Measurements from ENCODE around the gene KLHL33.

KLHL33 gene

GRCh38 chr14:20435582-20436362 is at the start of gene KLHL33:
Gene KLHL33 (minus strand): TSS chr14:20436166. CDS start chr14:20435811, 355 bp downstream.
- Mint-ChIP-seq H3K4me1 (ENCODE audit: low read depth) (peaks cover 19% of the 10 kb centered on the region), H3K27me3 (no peaks in the 10 kb centered on the region), H3K36me3 (ENCODE audit: low read depth) (no peaks in the 10 kb centered on the region), H3K4me3 (no peak within 1 kb of the TSS), H3K9me3 (no peaks in the 10 kb centered on the region), H3K27ac (no peak within 1 kb of the TSS)

- Mint-ChIP-seq H3K27me3 (no peaks in the 10 kb centered on the region), H3K36me3 (ENCODE audit: low read depth) (peaks cover 24% of the 10 kb centered on the region), H3K27ac (no peak overlapping the region), H3K9me3 (no peaks in the 10 kb centered on the region), H3K4me3 (no peak overlapping the region), H3K4me1 (ENCODE audit: low read depth) (peaks cover 22% of the 10 kb centered on the region)
Observed at GRCh38 chr14:20482382-20482781, 46.4 kb upstream of the KLHL33 start.

GRCh38 chr14:20478894-20479293 is 42.9 kb upstream of the KLHL33 start:
- no peaks in the 10 kb centered on the region for H3K9me3 Mint-ChIP-seq
- H3K4me1 Mint-ChIP-seq (ENCODE audit: low read depth), result peaks cover 46% of the 10 kb centered on the region
- H3K27me3 Mint-ChIP-seq, result no peaks in the 10 kb centered on the region
- H3K36me3 Mint-ChIP-seq (ENCODE audit: low read depth), result peaks cover 59% of the 10 kb centered on the region
- peak overlapping the region; percentile 39 for H3K27ac Mint-ChIP-seq
- H3K4me3 Mint-ChIP-seq, result no peak overlapping the region

- peaks cover 57% of the 10 kb centered on the region for H3K4me1 Mint-ChIP-seq (ENCODE audit: low read depth)
- H3K27me3 Mint-ChIP-seq, result no peaks in the 10 kb centered on the region
- H3K27ac Mint-ChIP-seq, result peak overlapping the region; percentile 96
- no peaks in the 10 kb centered on the region for H3K9me3 Mint-ChIP-seq
- H3K4me3 Mint-ChIP-seq, result peak overlapping the region; percentile 27
- H3K36me3 Mint-ChIP-seq (ENCODE audit: low read depth), result peaks cover 74% of the 10 kb centered on the region
Observed at GRCh38 chr14:20477211-20477876, 41.4 kb upstream of the KLHL33 start.

GRCh38 chr14:20476776-20477175 is 40.8 kb upstream of the KLHL33 start:
- Mint-ChIP-seq H3K27ac (peak overlapping the region; percentile 96), H3K27me3 (no peaks in the 10 kb centered on the region), H3K4me1 (ENCODE audit: low read depth) (peaks cover 63% of the 10 kb centered on the region), H3K36me3 (ENCODE audit: low read depth) (peaks cover 80% of the 10 kb centered on the region), H3K4me3 (peak overlapping the region; percentile 27), H3K9me3 (no peaks in the 10 kb centered on the region)

- Mint-ChIP-seq H3K4me1 (ENCODE audit: low read depth) (peaks cover 75% of the 10 kb centered on the region), H3K4me3 (peak overlapping the region; percentile 92), H3K27ac (peak overlapping the region; percentile 61)
Observed at GRCh38 chr14:20472536-20473169, 36.7 kb upstream of the KLHL33 start.

GRCh38 chr14:20470603-20470901 is 34.6 kb upstream of the KLHL33 start:
- H3K9me3 Mint-ChIP-seq, result no peaks in the 10 kb centered on the region
- H3K36me3 Mint-ChIP-seq (ENCODE audit: low read depth), result peaks cover 59% of the 10 kb centered on the region
- H3K27me3 Mint-ChIP-seq, result no peaks in the 10 kb centered on the region
- peak overlapping the region; percentile 92 for H3K4me3 Mint-ChIP-seq
- H3K4me1 Mint-ChIP-seq (ENCODE audit: low read depth), result peaks cover 54% of the 10 kb centered on the region
- peak overlapping the region; percentile 94 for H3K27ac Mint-ChIP-seq

More at GRCh38 chr14:20472536-20473169, 36.7 kb upstream of the KLHL33 start:
- Mint-ChIP-seq H3K9me3 (no peaks in the 10 kb centered on the region), H3K36me3 (ENCODE audit: low read depth) (peaks cover 80% of the 10 kb centered on the region), H3K27me3 (no peaks in the 10 kb centered on the region)

- peaks cover 49% of the 10 kb centered on the region for H3K4me1 Mint-ChIP-seq (ENCODE audit: low read depth)
- H3K27ac Mint-ChIP-seq, result peak overlapping the region; percentile 94
- peaks cover 54% of the 10 kb centered on the region for H3K36me3 Mint-ChIP-seq (ENCODE audit: low read depth)
- peak overlapping the region; percentile 92 for H3K4me3 Mint-ChIP-seq
- no peaks in the 10 kb centered on the region for H3K27me3 Mint-ChIP-seq
- no peaks in the 10 kb centered on the region for H3K9me3 Mint-ChIP-seq
Observed at GRCh38 chr14:20469890-20470602, 34.1 kb upstream of the KLHL33 start.

GRCh38 chr14:20469242-20469889 is 33.4 kb upstream of the KLHL33 start, which contains the start of gene PNP:
Gene PNP (plus strand): TSS chr14:20469406. CDS start chr14:20469525, 119 bp downstream.
- peaks cover 47% of the 10 kb centered on the region for H3K36me3 Mint-ChIP-seq (ENCODE audit: low read depth)
- H3K4me3 Mint-ChIP-seq, result peak within 1 kb of the TSS; percentile 92
- H3K9me3 Mint-ChIP-seq, result no peaks in the 10 kb centered on the region
- H3K4me1 Mint-ChIP-seq (ENCODE audit: low read depth), result peaks cover 47% of the 10 kb centered on the region
- no peaks in the 10 kb centered on the region for H3K27me3 Mint-ChIP-seq
- peak within 1 kb of the TSS; percentile 94 for H3K27ac Mint-ChIP-seq

- Mint-ChIP-seq H3K27ac (peak overlapping the region; percentile 94), H3K9me3 (no peaks in the 10 kb centered on the region), H3K36me3 (ENCODE audit: low read depth) (peaks cover 41% of the 10 kb centered on the region), H3K27me3 (no peaks in the 10 kb centered on the region), H3K4me3 (peak overlapping the region; percentile 92), H3K4me1 (ENCODE audit: low read depth) (peaks cover 42% of the 10 kb centered on the region)
Observed at GRCh38 chr14:20468764-20469241, 32.8 kb upstream of the KLHL33 start.

- peak within 1 kb of the TSS; percentile 94 for H3K4me3 Mint-ChIP-seq
- peaks cover 43% of the 10 kb centered on the region for H3K4me1 Mint-ChIP-seq (ENCODE audit: low read depth)
- H3K9me3 Mint-ChIP-seq, result no peaks in the 10 kb centered on the region
- H3K27ac Mint-ChIP-seq, result peak within 1 kb of the TSS; percentile 93
- peaks cover 28% of the 10 kb centered on the region for H3K36me3 Mint-ChIP-seq (ENCODE audit: low read depth)
- H3K27me3 Mint-ChIP-seq, result no peaks in the 10 kb centered on the region
Observed at GRCh38 chr14:20461225-20462141, 25.5 kb upstream of the KLHL33 start, which contains the start of gene PIP4P1. Gene PIP4P1 (minus strand): TSS chr14:20461434. CDS start chr14:20461325, 109 bp downstream.

- Mint-ChIP-seq H3K36me3 (ENCODE audit: low read depth) (peaks cover 28% of the 10 kb centered on the region), H3K4me1 (ENCODE audit: low read depth) (peaks cover 43% of the 10 kb centered on the region), H3K27me3 (no peaks in the 10 kb centered on the region), H3K27ac (peak overlapping the region; percentile 93), H3K9me3 (no peaks in the 10 kb centered on the region), H3K4me3 (peak overlapping the region; percentile 94)
Observed at GRCh38 chr14:20460458-20461224, 24.7 kb upstream of the KLHL33 start.

Measured in stimulated activated naive CD8-positive, alpha-beta T cell treated with anti-CD3 and anti-CD28 coated beads, Interleukin-15, Interleukin-2, amounts not matched to agents 100 ng/mL and 50 ng/mL, for 24 hours (primary cell).